Measurements from ENCODE around the gene PHAX.
"Not testable (repeated sequence)": the region's sequence is repeated elsewhere in the genome, so short reads cannot be mapped to it uniquely, and the experiment has no call there.

The PHAX gene

DNA sequence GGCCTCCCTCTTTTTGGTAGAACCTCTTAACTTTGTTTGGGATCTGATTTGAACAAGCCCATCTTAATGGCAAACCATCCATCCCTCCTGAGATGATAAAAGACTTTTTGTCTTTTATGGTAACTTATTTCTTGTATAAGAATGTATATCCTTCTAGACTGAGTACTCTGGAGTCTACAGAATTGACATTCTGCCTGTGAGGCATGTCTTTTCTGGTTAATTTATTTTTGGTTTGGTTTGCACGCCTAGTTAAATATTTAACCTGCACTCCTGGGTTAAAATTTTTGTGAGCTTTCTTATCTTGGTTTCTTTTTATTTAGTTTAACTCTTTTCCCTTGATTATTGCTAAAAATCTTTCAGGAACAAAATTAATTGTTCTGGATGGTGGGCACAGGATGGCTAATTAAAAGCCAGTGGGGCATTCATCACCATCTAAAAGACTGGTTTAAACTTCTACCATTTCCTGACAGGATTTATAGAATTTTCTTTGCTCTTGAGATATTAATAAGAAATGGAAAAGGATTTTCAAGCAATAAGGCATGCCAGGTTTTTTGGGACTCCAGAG is 50.3 kb downstream of the PHAX start:
- Histone ChIP-seq H3K4me3 (ENCODE audit: extremely low read depth, insufficient read depth, low read length, poor library complexity, severe bottlenecking) (no peak overlapping the region), H3K9me3 (ENCODE audit: control insufficient read depth, low read length) (no peaks in the 10 kb centered on the region), H3K36me3 (ENCODE audit: control insufficient read depth, insufficient read depth, low read length) (no peaks in the 10 kb centered on the region), H3K4me1 (ENCODE audit: control insufficient read depth, insufficient read depth, low read length, poor library complexity, severe bottlenecking) (no peaks in the 10 kb centered on the region), H3K27ac (ENCODE audit: low read depth, low read length, severe bottlenecking) (no peak overlapping the region)
- WGBS, 2 experiments (ENCODE audit: insufficient coverage in 2 of 2), result no CpG with 5 or more reads among the region's 1 CpG

GRCh38 chr5:126656401-126657007 is 55.8 kb downstream of the PHAX start:
- H3K4me1 ChIP-seq (ENCODE audit: control insufficient read depth, insufficient read depth, low read length, poor library complexity, severe bottlenecking), result no peaks in the 10 kb centered on the region
- WGBS, 2 experiments (ENCODE audit: insufficient coverage in 2 of 2), result 7 to 9% methylated on average over 1 to 2 of the region's 5 CpGs

DNA sequence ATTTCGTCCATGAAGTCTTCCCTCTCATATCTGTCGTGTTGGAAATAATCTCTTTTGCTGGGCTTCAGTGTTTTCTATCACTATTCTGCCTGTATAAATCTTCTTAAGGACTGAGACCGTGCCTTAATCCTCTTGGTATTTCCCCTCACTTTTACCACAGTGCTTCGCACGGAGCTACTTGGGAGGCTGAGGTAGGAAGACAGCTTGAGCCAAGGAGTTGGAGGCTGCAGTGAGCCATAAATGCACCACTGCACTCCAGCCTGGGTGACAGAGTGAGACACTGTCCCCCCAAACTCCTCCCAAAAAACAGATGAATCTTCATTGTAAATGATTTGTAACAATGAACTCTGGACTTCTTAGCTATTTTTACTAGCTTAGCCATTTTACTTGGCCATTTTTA is 57.8 kb downstream of the PHAX start:
- Histone ChIP-seq H3K9me3 (ENCODE audit: control insufficient read depth, low read length) (no peaks in the 10 kb centered on the region), H3K4me3 (ENCODE audit: extremely low read depth, insufficient read depth, low read length, poor library complexity, severe bottlenecking) (no peak overlapping the region), H3K36me3 (ENCODE audit: control insufficient read depth, insufficient read depth, low read length) (no peaks in the 10 kb centered on the region), H3K4me1 (ENCODE audit: control insufficient read depth, insufficient read depth, low read length, poor library complexity, severe bottlenecking) (no peaks in the 10 kb centered on the region), H3K27ac (ENCODE audit: low read depth, low read length, severe bottlenecking) (peak overlapping the region; percentile 23)
- WGBS, 2 experiments (ENCODE audit: insufficient coverage in 2 of 2), result 87 to 92% methylated on average over 2 to 3 of the region's 5 CpGs

More at GRCh38 chr5:126656401-126657007, 55.8 kb downstream of the PHAX start:
- Histone ChIP-seq H3K36me3 (ENCODE audit: control insufficient read depth, insufficient read depth, low read length) (no peaks in the 10 kb centered on the region), H3K9me3 (ENCODE audit: control insufficient read depth, low read length) (no peaks in the 10 kb centered on the region), H3K4me3 (ENCODE audit: extremely low read depth, insufficient read depth, low read length, poor library complexity, severe bottlenecking) (no peak overlapping the region), H3K27ac (ENCODE audit: low read depth, low read length, severe bottlenecking) (no peak overlapping the region)

DNA sequence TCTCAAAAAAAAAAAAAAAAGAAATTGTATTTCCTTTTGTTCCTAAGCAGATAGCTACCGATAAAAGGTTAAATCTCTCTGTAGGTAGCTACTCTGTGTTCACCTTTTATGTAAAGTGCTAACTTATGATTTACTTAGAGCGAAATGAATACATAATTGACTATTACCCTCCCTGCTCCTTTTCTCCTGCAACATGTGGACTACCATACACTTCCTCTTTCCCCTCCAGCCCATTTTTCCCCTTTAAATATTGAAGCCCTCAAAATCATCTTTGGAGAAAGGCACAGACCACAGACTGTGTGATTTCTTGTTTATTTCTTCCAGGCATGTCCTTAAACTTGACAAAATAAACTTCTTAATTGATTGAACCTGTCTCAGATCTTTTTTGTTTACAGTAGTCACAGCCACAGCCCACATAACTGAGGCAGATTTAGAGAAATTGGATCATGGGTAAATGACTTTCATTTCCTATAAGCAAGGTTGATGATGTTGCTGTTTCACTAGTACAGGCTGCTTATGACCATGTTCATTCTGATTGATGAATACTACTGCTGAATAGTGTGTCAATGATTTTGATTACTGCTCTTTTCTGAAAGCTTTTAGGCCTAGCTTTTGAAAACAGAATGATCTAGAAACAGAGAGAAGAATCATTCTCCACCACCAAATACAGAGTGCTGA is 59.2 kb downstream of the PHAX start:
- WGBS, 2 experiments (ENCODE audit: insufficient coverage in 2 of 2), result 86% methylated on average over 1 of the region's 2 CpGs; no CpG with 5 or more reads in 1 of the 2 experiments
- Histone ChIP-seq H3K9me3 (ENCODE audit: control insufficient read depth, low read length) (no peaks in the 10 kb centered on the region), H3K36me3 (ENCODE audit: control insufficient read depth, insufficient read depth, low read length) (no peaks in the 10 kb centered on the region), H3K4me1 (ENCODE audit: control insufficient read depth, insufficient read depth, low read length, poor library complexity, severe bottlenecking) (no peaks in the 10 kb centered on the region), H3K27ac (ENCODE audit: low read depth, low read length, severe bottlenecking) (no peak overlapping the region), H3K4me3 (ENCODE audit: extremely low read depth, insufficient read depth, low read length, poor library complexity, severe bottlenecking) (no peak overlapping the region)

DNA sequence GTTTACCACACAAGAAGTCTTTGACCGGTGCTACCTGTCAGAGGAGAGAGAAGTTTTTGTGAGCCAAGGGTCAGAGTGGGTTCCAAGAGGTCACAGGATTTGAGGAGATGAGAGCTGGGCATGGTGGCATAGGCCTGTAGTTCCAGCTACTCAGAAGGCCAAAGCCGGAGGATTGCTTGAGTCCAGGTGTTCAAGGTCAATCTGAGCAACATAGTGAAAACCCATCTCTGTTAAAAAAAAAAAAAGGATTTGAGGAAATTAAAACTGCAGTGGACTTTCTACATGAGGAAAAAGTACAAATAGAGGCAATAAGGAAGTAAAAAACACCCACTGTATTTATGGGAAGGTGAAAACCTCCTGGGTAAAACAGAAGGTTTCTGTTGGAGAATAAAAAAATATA is 63.8 kb downstream of the PHAX start:
- no peak overlapping the region for H3K27ac ChIP-seq (ENCODE audit: low read depth, low read length, severe bottlenecking)
- no peaks in the 10 kb centered on the region for H3K36me3 ChIP-seq (ENCODE audit: control insufficient read depth, insufficient read depth, low read length)
- WGBS, 2 experiments (ENCODE audit: insufficient coverage in 2 of 2), result 90 to 100% methylated on average over 1 of the region's 2 CpGs
- H3K4me3 ChIP-seq (ENCODE audit: extremely low read depth, insufficient read depth, low read length, poor library complexity, severe bottlenecking), result no peak overlapping the region
- no peaks in the 10 kb centered on the region for H3K9me3 ChIP-seq (ENCODE audit: control insufficient read depth, low read length)
- no peaks in the 10 kb centered on the region for H3K4me1 ChIP-seq (ENCODE audit: control insufficient read depth, insufficient read depth, low read length, poor library complexity, severe bottlenecking)

DNA sequence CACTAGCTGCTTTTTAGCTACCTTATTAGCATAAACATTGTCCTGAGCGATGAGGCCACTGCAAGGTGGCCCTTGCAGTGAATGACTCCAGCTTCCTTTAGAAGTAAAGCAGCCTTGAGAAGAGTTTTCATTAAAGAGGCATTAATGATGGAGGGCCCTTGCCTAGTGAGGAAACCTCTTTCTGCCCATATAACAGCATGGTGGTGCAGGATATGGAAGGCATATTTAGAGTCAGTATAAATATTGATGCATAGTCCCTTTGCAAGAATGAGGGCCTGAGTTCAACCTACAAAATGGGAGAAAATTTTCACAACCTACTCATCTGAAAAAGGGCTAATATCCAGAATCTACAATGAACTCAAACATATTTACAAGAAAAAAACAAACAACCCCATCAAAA is 69.4 kb downstream of the PHAX start:
- not testable (repeated sequence) for H3K4me3 ChIP-seq (ENCODE audit: extremely low read depth, insufficient read depth, low read length, poor library complexity, severe bottlenecking); H3K27ac ChIP-seq (ENCODE audit: low read depth, low read length, severe bottlenecking); H3K36me3 ChIP-seq (ENCODE audit: control insufficient read depth, insufficient read depth, low read length); H3K4me1 ChIP-seq (ENCODE audit: control insufficient read depth, insufficient read depth, low read length, poor library complexity, severe bottlenecking); H3K9me3 ChIP-seq (ENCODE audit: control insufficient read depth, low read length)
- WGBS, 2 experiments (ENCODE audit: insufficient coverage in 2 of 2), result 100% methylated on average over 1 of the region's 1 CpG; no CpG with 5 or more reads in 1 of the 2 experiments

DNA sequence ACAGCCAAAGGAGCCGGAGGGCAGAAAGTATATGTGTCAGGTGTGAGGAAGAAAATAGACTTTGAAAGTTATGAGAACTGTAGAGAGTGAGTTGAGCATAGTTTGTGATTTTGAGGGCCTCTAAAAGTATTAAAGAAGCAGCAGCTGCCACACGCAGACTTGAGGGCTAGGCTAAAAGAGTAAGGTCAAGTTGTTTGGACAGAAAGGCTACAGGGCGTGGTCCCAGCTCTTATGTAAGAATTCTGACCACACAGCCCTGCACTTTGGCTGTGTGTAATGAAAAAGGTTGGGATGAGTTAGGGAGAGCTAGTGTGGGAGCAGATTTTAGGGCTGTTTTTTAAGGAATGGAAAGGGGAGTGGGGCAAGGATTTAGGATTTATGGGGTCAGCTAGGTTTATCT is 70.9 kb downstream of the PHAX start:
- H3K9me3 ChIP-seq (ENCODE audit: control insufficient read depth, low read length); H3K4me1 ChIP-seq (ENCODE audit: control insufficient read depth, insufficient read depth, low read length, poor library complexity, severe bottlenecking); H3K27ac ChIP-seq (ENCODE audit: low read depth, low read length, severe bottlenecking); H3K4me3 ChIP-seq (ENCODE audit: extremely low read depth, insufficient read depth, low read length, poor library complexity, severe bottlenecking); H3K36me3 ChIP-seq (ENCODE audit: control insufficient read depth, insufficient read depth, low read length): not testable (repeated sequence)
- 80 to 96% methylated on average over 2 to 3 of the region's 3 CpGs for WGBS, 2 experiments (ENCODE audit: insufficient coverage in 2 of 2)

- Histone ChIP-seq H3K36me3 (ENCODE audit: control insufficient read depth, insufficient read depth, low read length) (no peaks in the 10 kb centered on the region), H3K27ac (ENCODE audit: low read depth, low read length, severe bottlenecking) (no peak overlapping the region), H3K9me3 (ENCODE audit: control insufficient read depth, low read length) (no peaks in the 10 kb centered on the region), H3K4me3 (ENCODE audit: extremely low read depth, insufficient read depth, low read length, poor library complexity, severe bottlenecking) (no peak overlapping the region), H3K4me1 (ENCODE audit: control insufficient read depth, insufficient read depth, low read length, poor library complexity, severe bottlenecking) (no peaks in the 10 kb centered on the region)
- 78 to 96% methylated on average over 8 to 10 of the region's 11 CpGs for WGBS, 2 experiments (ENCODE audit: insufficient coverage in 2 of 2)
These were observed 72.7 kb downstream of the PHAX start for GRCh38 chr5:126673477-126673876.

- Histone ChIP-seq H3K9me3 (ENCODE audit: control insufficient read depth, low read length) (no peaks in the 10 kb centered on the region), H3K36me3 (ENCODE audit: control insufficient read depth, insufficient read depth, low read length) (no peaks in the 10 kb centered on the region), H3K4me3 (ENCODE audit: extremely low read depth, insufficient read depth, low read length, poor library complexity, severe bottlenecking) (no peak overlapping the region), H3K27ac (ENCODE audit: low read depth, low read length, severe bottlenecking) (no peak overlapping the region), H3K4me1 (ENCODE audit: control insufficient read depth, insufficient read depth, low read length, poor library complexity, severe bottlenecking) (no peaks in the 10 kb centered on the region)
- WGBS, 2 experiments (ENCODE audit: insufficient coverage in 2 of 2), result 67 to 70% methylated on average over 7 of the region's 7 CpGs
These were observed 73.4 kb downstream of the PHAX start for GRCh38 chr5:126674145-126674544.

DNA sequence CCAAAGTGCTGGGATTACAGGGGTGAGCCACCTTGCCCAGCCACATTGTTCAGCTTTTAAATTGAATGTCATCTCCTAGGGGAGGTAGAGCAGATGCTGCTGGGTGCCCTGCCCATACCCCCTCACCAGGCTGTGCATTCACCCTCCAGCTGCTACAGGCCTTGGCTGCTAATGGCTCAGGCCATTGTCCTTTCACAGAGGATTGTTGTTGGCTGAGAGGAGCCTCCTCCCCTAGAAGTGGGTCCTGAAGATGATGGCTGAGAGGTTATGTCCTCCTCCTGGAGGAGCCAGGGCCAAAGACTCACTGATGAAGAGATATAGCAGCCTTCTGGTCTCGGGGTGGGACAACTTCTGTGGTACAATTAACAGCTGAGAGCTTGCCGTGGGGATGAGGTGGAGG is 74.6 kb downstream of the PHAX start:
- WGBS, 2 experiments (ENCODE audit: insufficient coverage in 2 of 2), result no CpG with 5 or more reads among the region's 2 CpGs

GRCh38 chr5:126676195-126676624 is 75.5 kb downstream of the PHAX start:
- Histone ChIP-seq H3K9me3 (ENCODE audit: control insufficient read depth, low read length) (no peaks in the 10 kb centered on the region), H3K27ac (ENCODE audit: low read depth, low read length, severe bottlenecking) (no peak overlapping the region), H3K36me3 (ENCODE audit: control insufficient read depth, insufficient read depth, low read length) (no peaks in the 10 kb centered on the region), H3K4me3 (ENCODE audit: extremely low read depth, insufficient read depth, low read length, poor library complexity, severe bottlenecking) (no peak overlapping the region), H3K4me1 (ENCODE audit: control insufficient read depth, insufficient read depth, low read length, poor library complexity, severe bottlenecking) (no peaks in the 10 kb centered on the region)
- WGBS, 2 experiments (ENCODE audit: insufficient coverage in 2 of 2), result 4 to 48% methylated on average over 3 of the region's 4 CpGs

More for the DNA sequence above, 74.6 kb downstream of the PHAX start:
- no peaks in the 10 kb centered on the region for H3K9me3 ChIP-seq (ENCODE audit: control insufficient read depth, low read length)
- no peaks in the 10 kb centered on the region for H3K4me1 ChIP-seq (ENCODE audit: control insufficient read depth, insufficient read depth, low read length, poor library complexity, severe bottlenecking)
- no peak overlapping the region for H3K27ac ChIP-seq (ENCODE audit: low read depth, low read length, severe bottlenecking)
- H3K36me3 ChIP-seq (ENCODE audit: control insufficient read depth, insufficient read depth, low read length), result no peaks in the 10 kb centered on the region
- H3K4me3 ChIP-seq (ENCODE audit: extremely low read depth, insufficient read depth, low read length, poor library complexity, severe bottlenecking), result no peak overlapping the region

Data from mesodermal cell (in vitro differentiated cells).